Mucosa of descending colon (tissue), 3 donors: ENCODE measurements around the gene ACAT2. TPM values are rescaled to one million over a fixed set of nuclear protein-coding genes. Genes with fewer than 3 reads are reported as not detected.
A peak's percentile ranks its signal among the peaks of the same experiment; 100 is the strongest.

Experiments
- ATAC-seq: fragments of 200-7000 bp; cut with Tn5 transposase; one replicate; pipeline ENCODE4 v1.9.1; 2020; ENCODE audit warnings: mild to moderate bottlenecking, moderate library complexity
- DNase-seq, 3 donors: peaks; one replicate each; pipeline ENCODE4 v3.0.0-alpha.2; 2020
- H3K36me3 ChIP-seq: fragments of 200-600 bp; one replicate; pipeline ENCODE4 v1.8.0; 2021; ENCODE audit warnings: low read depth, mild to moderate bottlenecking
- H3K4me1 ChIP-seq: fragments of 200-600 bp; one replicate; pipeline ENCODE4 v1.8.0; 2021; ENCODE audit warnings: low read depth, mild to moderate bottlenecking
- H3K4me3 ChIP-seq: fragments of 200-600 bp; one replicate; pipeline ENCODE4 v1.8.0; 2021; ENCODE audit warnings: mild to moderate bottlenecking
- H3K9me3 ChIP-seq: fragments of 200-600 bp; one replicate; pipeline ENCODE4 v1.8.0; 2021; ENCODE audit warnings: mild to moderate bottlenecking
- intact Hi-C, 2 donors: fragments of 100-400 bp; cut with DNase I in 1 of 2; cut with micrococcal nuclease in 1 of 2; formaldehyde crosslinking; loops; one replicate each; pipeline versions ENCODE4 v1.11.0 to v1.11.1; 2022; cut with DNase I, micrococcal nuclease
- total RNA-seq, 3 donors: library from RNA; stranded (reverse); fragmentation: NEBNext Ultra II Directional in 2 of 3; extraction: Animal tissue kit (Norgen Biotek cat#: 25700) in 2 of 3; gene quantifications; one replicate each; pipeline versions ENCODE4 v1.2.1 to v1.2.4, GENCODE V29; 2021 to 2023
- TF ChIP-seq, protein P1 (sequence below): fragments of 200-600 bp; IDR thresholded peaks from one replicate; pipeline ENCODE4 v1.8.0; 2022; ENCODE audit warnings: antibody characterized with exemption, mild to moderate bottlenecking
- donor health status: DM: no; HTN: no; CAD: no; lungs with moderate emphysema.
- donor health status: DM: no; HTN: no; CAD: no.
- donor health status: DM: no; HTN: yes; CAD: no.

The ACAT2 gene
- total RNA-seq, 3 donors from 2014 or later = 31.3 to 94.1 (median 71.1) TPM

DNA sequence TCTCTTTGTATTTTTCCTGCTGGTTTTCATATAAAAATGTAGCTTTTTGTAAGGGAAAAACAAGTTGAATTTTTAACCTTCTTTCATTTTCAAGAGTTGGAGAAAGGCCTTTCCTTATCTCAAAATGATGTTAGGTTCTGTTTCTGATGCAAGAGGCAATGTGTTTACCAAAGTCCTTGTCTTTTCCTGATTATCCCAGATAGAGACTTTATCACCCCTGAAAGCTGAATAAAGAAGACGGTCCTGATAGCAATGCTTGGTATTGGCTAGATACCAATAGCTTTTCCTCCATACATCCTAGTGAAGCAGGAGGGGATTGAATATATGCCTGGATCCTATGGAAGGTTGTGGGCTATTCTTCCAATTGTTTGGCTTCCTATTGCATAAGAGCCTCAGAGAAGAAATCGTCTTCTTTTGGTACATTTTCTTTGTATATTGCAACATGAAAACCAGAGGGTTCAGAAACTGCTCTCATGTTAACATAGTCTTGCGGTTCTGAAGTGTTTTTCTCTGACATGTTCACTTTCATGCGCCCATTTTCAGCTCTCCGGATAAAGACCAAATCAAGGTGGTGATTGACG lies 43.7 kb downstream of the ACAT2 start:
- Histone ChIP-seq H3K4me1 (peaks cover 7% of the 10 kb centered on the region), H3K36me3 (no peaks in the 10 kb centered on the region), H3K4me3 (no peak overlapping the region), H3K9me3 (no peaks in the 10 kb centered on the region)
- DNase-seq (no peak), ATAC-seq (no peak)
- intact Hi-C loops = no loop called here
- TF ChIP-seq, protein P1, sequence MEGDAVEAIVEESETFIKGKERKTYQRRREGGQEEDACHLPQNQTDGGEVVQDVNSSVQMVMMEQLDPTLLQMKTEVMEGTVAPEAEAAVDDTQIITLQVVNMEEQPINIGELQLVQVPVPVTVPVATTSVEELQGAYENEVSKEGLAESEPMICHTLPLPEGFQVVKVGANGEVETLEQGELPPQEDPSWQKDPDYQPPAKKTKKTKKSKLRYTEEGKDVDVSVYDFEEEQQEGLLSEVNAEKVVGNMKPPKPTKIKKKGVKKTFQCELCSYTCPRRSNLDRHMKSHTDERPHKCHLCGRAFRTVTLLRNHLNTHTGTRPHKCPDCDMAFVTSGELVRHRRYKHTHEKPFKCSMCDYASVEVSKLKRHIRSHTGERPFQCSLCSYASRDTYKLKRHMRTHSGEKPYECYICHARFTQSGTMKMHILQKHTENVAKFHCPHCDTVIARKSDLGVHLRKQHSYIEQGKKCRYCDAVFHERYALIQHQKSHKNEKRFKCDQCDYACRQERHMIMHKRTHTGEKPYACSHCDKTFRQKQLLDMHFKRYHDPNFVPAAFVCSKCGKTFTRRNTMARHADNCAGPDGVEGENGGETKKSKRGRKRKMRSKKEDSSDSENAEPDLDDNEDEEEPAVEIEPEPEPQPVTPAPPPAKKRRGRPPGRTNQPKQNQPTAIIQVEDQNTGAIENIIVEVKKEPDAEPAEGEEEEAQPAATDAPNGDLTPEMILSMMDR = no peak

DNA sequence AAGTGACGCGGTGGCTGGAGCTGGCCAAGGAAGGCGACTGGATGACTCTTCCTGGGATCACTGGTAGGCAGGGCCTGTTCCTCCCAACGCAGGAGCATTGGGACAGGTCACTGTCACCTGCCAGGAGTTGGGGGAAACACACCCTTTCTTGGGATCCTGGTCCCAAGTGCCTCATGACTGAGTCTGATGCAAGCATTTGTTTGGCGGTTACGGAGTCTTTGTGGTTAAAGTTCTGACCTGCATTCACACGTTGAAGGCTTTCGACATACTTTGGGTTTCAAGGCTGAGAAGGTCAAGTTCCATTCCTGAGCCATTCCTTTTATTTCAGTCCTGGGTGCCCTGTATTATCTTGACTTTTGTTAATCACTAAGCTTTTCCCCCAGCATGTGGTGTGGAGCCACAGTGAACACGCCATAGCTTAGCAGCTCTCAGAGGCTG lies 44.2 kb downstream of the ACAT2 start:
- Histone ChIP-seq H3K9me3 (no peaks in the 10 kb centered on the region), H3K4me3 (no peak overlapping the region), H3K4me1 (peaks cover 7% of the 10 kb centered on the region), H3K36me3 (no peaks in the 10 kb centered on the region)
- intact Hi-C loops = no loop called here
- DNase-seq = no peak
- ATAC-seq = no peak
- TF ChIP-seq, protein P1 = no peak

DNA sequence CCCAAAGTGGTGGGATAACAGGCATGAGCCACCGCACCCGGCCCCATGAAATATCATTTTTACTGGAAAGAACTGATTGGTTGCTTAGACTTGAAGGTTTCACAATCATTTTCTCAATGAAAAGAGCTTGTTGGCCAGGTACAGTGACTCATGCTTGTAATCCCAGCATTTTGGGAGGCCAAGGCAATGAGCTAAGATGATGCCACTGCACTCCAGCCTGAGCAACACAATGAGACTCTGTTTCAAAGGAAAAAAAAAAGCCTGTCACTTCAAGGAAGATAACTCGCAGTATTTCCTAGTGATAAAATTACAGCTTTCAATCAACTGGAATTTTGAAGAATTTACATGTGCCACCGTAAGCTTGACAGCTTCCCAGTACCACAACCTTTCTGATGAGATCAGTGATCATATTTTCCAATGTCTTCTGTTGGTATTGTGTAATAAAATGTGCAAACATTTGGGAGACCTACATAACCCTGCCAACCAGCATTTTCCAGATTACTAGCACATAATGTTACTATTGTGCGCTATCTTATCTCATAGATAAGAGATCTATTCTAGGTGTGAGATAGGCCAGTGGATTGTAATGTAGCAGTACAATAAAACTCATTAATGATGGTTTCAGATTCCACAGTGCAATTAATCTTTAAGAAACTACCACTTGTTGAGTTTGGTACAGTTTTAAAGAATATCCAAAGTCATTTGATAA lies 45.5 kb downstream of the ACAT2 start:
- H3K4me1 ChIP-seq = peaks cover 7% of the 10 kb centered on the region
- no peak overlapping the region for H3K4me3 ChIP-seq
- no peaks in the 10 kb centered on the region for H3K36me3 ChIP-seq
- ATAC-seq (peak; percentile 90), DNase-seq (no peak)
- H3K9me3 ChIP-seq = no peaks in the 10 kb centered on the region
- TF ChIP-seq, protein P1 = no peak
- intact Hi-C loops = no loop called here

DNA sequence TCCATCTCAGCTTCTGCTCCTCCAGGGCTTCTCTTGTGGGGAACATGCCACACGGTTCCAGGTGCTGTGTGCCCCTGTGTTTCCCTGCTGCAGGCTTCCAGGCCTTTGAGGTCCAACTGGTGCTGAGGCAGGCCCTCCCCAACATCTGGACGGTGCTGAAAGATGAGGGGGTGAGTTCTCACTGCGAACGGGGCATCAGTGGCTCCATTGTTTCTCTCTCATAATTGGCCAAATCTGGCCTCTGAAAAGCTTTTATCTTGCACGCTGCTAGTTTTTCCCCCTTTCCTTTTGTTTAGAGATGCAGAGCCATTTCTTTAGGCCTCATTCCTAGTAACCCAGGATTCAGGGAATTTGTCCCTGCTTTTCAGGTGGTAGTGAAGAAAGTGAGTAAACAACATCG lies 46.8 kb downstream of the ACAT2 start:
- Histone ChIP-seq H3K4me1 (peaks cover 7% of the 10 kb centered on the region), H3K9me3 (no peaks in the 10 kb centered on the region), H3K4me3 (no peak overlapping the region), H3K36me3 (no peaks in the 10 kb centered on the region)
- intact Hi-C loops = no loop called here
- TF ChIP-seq, protein P1 = no peak
- no peak for DNase-seq
- no peak for ATAC-seq

DNA sequence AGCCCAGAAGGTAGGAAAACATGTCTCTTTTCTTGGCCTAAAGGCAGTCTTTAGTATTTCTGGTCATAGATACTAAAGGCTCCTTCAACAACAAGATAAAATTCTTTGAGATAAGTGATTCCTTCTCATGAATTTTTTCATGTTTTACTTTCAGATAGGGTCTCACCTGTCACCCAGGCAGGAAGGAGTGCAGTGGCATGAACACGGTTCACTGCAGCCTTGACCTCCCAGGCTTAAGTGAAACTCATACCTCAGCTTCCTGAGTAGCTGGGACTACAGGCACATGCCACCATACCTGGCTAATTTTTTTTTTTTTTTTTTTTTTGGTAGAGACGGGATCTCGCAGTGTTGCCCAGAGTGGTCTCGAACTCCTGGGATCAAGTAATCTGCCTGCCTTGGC lies 47.3 kb downstream of the ACAT2 start:
- ATAC-seq (no peak), DNase-seq (no peak)
- Histone ChIP-seq H3K9me3 (no peaks in the 10 kb centered on the region), H3K36me3 (no peaks in the 10 kb centered on the region), H3K4me1 (peaks cover 7% of the 10 kb centered on the region), H3K4me3 (no peak overlapping the region)
- intact Hi-C loops = no loop called here
- TF ChIP-seq, protein P1 = no peak
